ENCODE results near the gene MSH3.
"Not testable (repeated sequence)": the region's sequence is repeated elsewhere in the genome, so short reads cannot be mapped to it uniquely, and the experiment has no call there.

Gene MSH3

DNA sequence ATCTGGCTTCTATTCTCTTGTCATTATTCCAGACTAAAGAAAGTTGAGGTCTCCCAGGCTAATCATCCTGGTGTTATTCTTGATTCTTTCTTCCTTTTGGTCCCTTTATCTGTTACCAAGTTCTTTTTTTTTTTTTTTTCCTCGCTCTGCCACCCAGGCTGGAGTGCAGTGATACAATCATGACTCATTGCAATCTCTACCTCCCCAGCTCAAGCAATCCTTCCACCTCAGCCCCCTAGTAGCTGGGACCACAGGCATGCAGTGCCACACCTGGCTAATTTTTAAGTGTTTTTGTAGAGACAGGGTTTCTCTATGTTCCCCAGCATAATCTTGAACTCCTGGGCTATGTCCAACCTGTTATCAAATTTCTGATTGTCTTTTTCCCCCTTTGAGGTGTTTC lies 126.9 kb downstream of the MSH3 start:
- no peaks in the 10 kb centered on the region for H3K9me2 ChIP-seq (replicated peaks; ENCODE audit: low read depth, low read length)
- H4K20me1 ChIP-seq (ENCODE audit: insufficient read depth, low read length, poor library complexity, severe bottlenecking) = no peaks in the 10 kb centered on the region
- H3K79me2 ChIP-seq (ENCODE audit: insufficient read depth, low read length) = no peaks in the 10 kb centered on the region
- H3K36me3 ChIP-seq (ENCODE audit: insufficient read depth, low read length) = peaks cover 14% of the 10 kb centered on the region; the same call in 1 of the 2 replicates
- H2AFZ ChIP-seq (ENCODE audit: low read length) = no peak overlapping the region
- H3K4me2 ChIP-seq (ENCODE audit: low read depth, low read length, poor library complexity, severe bottlenecking) = no peak overlapping the region
- TF ChIP-seq EZH2phosphoT487 (IDR thresholded peaks at IDR 0.05; ENCODE audit: borderline replicate concordance) = no peak
- TF ChIP-seq, protein P1, sequence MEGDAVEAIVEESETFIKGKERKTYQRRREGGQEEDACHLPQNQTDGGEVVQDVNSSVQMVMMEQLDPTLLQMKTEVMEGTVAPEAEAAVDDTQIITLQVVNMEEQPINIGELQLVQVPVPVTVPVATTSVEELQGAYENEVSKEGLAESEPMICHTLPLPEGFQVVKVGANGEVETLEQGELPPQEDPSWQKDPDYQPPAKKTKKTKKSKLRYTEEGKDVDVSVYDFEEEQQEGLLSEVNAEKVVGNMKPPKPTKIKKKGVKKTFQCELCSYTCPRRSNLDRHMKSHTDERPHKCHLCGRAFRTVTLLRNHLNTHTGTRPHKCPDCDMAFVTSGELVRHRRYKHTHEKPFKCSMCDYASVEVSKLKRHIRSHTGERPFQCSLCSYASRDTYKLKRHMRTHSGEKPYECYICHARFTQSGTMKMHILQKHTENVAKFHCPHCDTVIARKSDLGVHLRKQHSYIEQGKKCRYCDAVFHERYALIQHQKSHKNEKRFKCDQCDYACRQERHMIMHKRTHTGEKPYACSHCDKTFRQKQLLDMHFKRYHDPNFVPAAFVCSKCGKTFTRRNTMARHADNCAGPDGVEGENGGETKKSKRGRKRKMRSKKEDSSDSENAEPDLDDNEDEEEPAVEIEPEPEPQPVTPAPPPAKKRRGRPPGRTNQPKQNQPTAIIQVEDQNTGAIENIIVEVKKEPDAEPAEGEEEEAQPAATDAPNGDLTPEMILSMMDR (conservative IDR thresholded peaks at IDR 0.05; ENCODE audit: low read length) = no peak
- peaks cover 5% of the 10 kb centered on the region for H3K4me1 ChIP-seq (ENCODE audit: insufficient read depth, low read length, poor library complexity, severe bottlenecking)
- no peaks in the 10 kb centered on the region for H3F3A ChIP-seq (ENCODE audit: low read depth)
- H3K27me3 ChIP-seq (ENCODE audit: insufficient read depth, low read length, poor library complexity, severe bottlenecking) = no peaks in the 10 kb centered on the region
- no peaks in the 10 kb centered on the region for H3K9me3 ChIP-seq (ENCODE audit: insufficient read depth, low read depth, low read length)
- no peak overlapping the region for H3K4me3 ChIP-seq (ENCODE audit: low read length, poor library complexity, severe bottlenecking)
- no peak overlapping the region for H3K9ac ChIP-seq (ENCODE audit: low read depth, low read length, poor library complexity, severe bottlenecking)

- H3K9ac ChIP-seq (ENCODE audit: low read depth, low read length, poor library complexity, severe bottlenecking) = no peak overlapping the region
- no peaks in the 10 kb centered on the region for H3K9me3 ChIP-seq (ENCODE audit: insufficient read depth, low read depth, low read length)
- H3K9me2 ChIP-seq (replicated peaks; ENCODE audit: low read depth, low read length) = no peaks in the 10 kb centered on the region
- H3K4me1 ChIP-seq (ENCODE audit: insufficient read depth, low read length, poor library complexity, severe bottlenecking) = peaks cover 4% of the 10 kb centered on the region
- peaks cover 14% of the 10 kb centered on the region; the same call in 1 of the 2 replicates for H3K36me3 ChIP-seq (ENCODE audit: insufficient read depth, low read length)
- no peak overlapping the region for H3K4me2 ChIP-seq (ENCODE audit: low read depth, low read length, poor library complexity, severe bottlenecking)
- TF ChIP-seq, protein P1 (conservative IDR thresholded peaks at IDR 0.05; ENCODE audit: low read length) = no peak
- TF ChIP-seq EZH2phosphoT487 (IDR thresholded peaks at IDR 0.05; ENCODE audit: borderline replicate concordance) = no peak
- H3K4me3 ChIP-seq (ENCODE audit: low read length, poor library complexity, severe bottlenecking) = no peak overlapping the region
- no peaks in the 10 kb centered on the region for H3K27me3 ChIP-seq (ENCODE audit: insufficient read depth, low read length, poor library complexity, severe bottlenecking)
- H3K79me2 ChIP-seq (ENCODE audit: insufficient read depth, low read length) = no peaks in the 10 kb centered on the region
- H3F3A ChIP-seq (ENCODE audit: low read depth) = no peaks in the 10 kb centered on the region
- no peaks in the 10 kb centered on the region for H4K20me1 ChIP-seq (ENCODE audit: insufficient read depth, low read length, poor library complexity, severe bottlenecking)
- H2AFZ ChIP-seq (ENCODE audit: low read length) = no peak overlapping the region
These were observed 128.2 kb downstream of the MSH3 start for GRCh38 chr5:80782626-80783025.

DNA sequence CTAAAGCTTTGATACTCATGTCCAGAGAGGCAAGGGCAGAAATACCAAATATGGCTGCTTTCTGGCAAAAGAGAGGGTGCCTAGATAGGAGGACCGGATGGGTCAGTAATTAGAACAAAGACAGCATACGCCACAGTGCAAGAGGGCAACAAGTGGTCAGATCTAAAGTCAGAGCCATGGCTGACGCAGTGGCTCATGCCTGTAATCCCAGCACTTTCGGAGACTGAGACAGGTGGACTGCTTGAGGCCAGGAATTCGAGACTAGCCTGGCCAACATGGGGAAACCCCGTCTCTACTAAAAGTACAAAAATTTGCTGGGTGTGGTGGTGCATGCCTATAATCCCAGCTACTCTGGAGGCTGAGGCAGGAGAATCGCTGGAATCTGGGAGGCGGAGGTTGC lies 129.3 kb downstream of the MSH3 start:
- not testable (repeated sequence) for H3K27me3 ChIP-seq (ENCODE audit: insufficient read depth, low read length, poor library complexity, severe bottlenecking); H3K9ac ChIP-seq (ENCODE audit: low read depth, low read length, poor library complexity, severe bottlenecking); H3K4me1 ChIP-seq (ENCODE audit: insufficient read depth, low read length, poor library complexity, severe bottlenecking); H3K9me3 ChIP-seq (ENCODE audit: insufficient read depth, low read depth, low read length); H3K4me3 ChIP-seq (ENCODE audit: low read length, poor library complexity, severe bottlenecking); H3F3A ChIP-seq (ENCODE audit: low read depth); H4K20me1 ChIP-seq (ENCODE audit: insufficient read depth, low read length, poor library complexity, severe bottlenecking); H3K9me2 ChIP-seq (replicated peaks; ENCODE audit: low read depth, low read length); H2AFZ ChIP-seq (ENCODE audit: low read length); H3K79me2 ChIP-seq (ENCODE audit: insufficient read depth, low read length); H3K4me2 ChIP-seq (ENCODE audit: low read depth, low read length, poor library complexity, severe bottlenecking)
- peaks cover 25% of the 10 kb centered on the region; the same call in 1 of the 2 replicates for H3K36me3 ChIP-seq (ENCODE audit: insufficient read depth, low read length)

DNA sequence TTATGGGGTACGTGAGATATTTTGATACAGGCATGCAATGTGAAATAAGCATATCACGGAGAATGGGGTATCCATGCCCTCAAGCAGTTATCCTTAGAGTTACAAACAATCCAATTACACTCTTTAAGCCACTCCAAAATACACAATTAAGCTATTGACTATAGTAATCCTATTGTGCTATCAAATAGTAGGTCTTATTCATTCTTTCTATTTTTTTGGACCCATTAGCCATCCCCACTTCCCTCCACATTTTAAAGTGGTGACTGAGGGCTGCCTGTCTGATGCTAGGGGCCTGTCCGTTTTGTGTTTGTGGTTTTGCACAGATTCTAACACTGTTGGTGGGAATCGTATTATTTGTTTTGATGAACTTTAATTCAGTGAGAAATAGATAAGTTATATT lies 130.0 kb downstream of the MSH3 start:
- H3K9ac ChIP-seq (ENCODE audit: low read depth, low read length, poor library complexity, severe bottlenecking) = no peak overlapping the region
- H3K4me2 ChIP-seq (ENCODE audit: low read depth, low read length, poor library complexity, severe bottlenecking) = no peak overlapping the region
- H2AFZ ChIP-seq (ENCODE audit: low read length) = no peak overlapping the region
- H3K9me3 ChIP-seq (ENCODE audit: insufficient read depth, low read depth, low read length) = no peaks in the 10 kb centered on the region
- H3F3A ChIP-seq (ENCODE audit: low read depth) = no peaks in the 10 kb centered on the region
- no peak overlapping the region for H3K4me3 ChIP-seq (ENCODE audit: low read length, poor library complexity, severe bottlenecking)
- H3K4me1 ChIP-seq (ENCODE audit: insufficient read depth, low read length, poor library complexity, severe bottlenecking) = no peaks in the 10 kb centered on the region
- peaks cover 29% of the 10 kb centered on the region; the same call in 1 of the 2 replicates for H3K36me3 ChIP-seq (ENCODE audit: insufficient read depth, low read length)
- H3K79me2 ChIP-seq (ENCODE audit: insufficient read depth, low read length) = no peaks in the 10 kb centered on the region
- H4K20me1 ChIP-seq (ENCODE audit: insufficient read depth, low read length, poor library complexity, severe bottlenecking) = no peaks in the 10 kb centered on the region
- TF ChIP-seq, protein P1 (conservative IDR thresholded peaks at IDR 0.05; ENCODE audit: low read length) = no peak
- TF ChIP-seq EZH2phosphoT487 (IDR thresholded peaks at IDR 0.05; ENCODE audit: borderline replicate concordance) = no peak
- H3K27me3 ChIP-seq (ENCODE audit: insufficient read depth, low read length, poor library complexity, severe bottlenecking) = no peaks in the 10 kb centered on the region
- H3K9me2 ChIP-seq (replicated peaks; ENCODE audit: low read depth, low read length) = no peaks in the 10 kb centered on the region

GRCh38 chr5:80789319-80790016 lies 135.0 kb downstream of the MSH3 start:
- not testable (repeated sequence) for H3F3A ChIP-seq (ENCODE audit: low read depth); H3K27me3 ChIP-seq (ENCODE audit: insufficient read depth, low read length, poor library complexity, severe bottlenecking); H3K4me2 ChIP-seq (ENCODE audit: low read depth, low read length, poor library complexity, severe bottlenecking); H2AFZ ChIP-seq (ENCODE audit: low read length); H3K9me3 ChIP-seq (ENCODE audit: insufficient read depth, low read depth, low read length); H3K9me2 ChIP-seq (replicated peaks; ENCODE audit: low read depth, low read length); H4K20me1 ChIP-seq (ENCODE audit: insufficient read depth, low read length, poor library complexity, severe bottlenecking); H3K4me3 ChIP-seq (ENCODE audit: low read length, poor library complexity, severe bottlenecking); H3K9ac ChIP-seq (ENCODE audit: low read depth, low read length, poor library complexity, severe bottlenecking); H3K4me1 ChIP-seq (ENCODE audit: insufficient read depth, low read length, poor library complexity, severe bottlenecking); H3K79me2 ChIP-seq (ENCODE audit: insufficient read depth, low read length)
- H3K36me3 ChIP-seq (ENCODE audit: insufficient read depth, low read length) = peaks cover 54% of the 10 kb centered on the region; the same call in 1 of the 2 replicates

Data from Loucy (cell line).